Vagina (tissue), 2 donors: ENCODE results near the gene VILL. TPM values are rescaled to one million over a fixed set of nuclear protein-coding genes. Genes with fewer than 3 reads are reported as not detected.

ENCODE experiments used
- DNase-seq, 2 donors: peaks; one replicate each; pipeline ENCODE4 v3.0.0-alpha.2; 2017; ENCODE audit errors: extremely low spot score in 2 of 2
- H3K27ac ChIP-seq: fragments of 200-600 bp; sonication (generic); one replicate; pipeline ENCODE4 v1.5.1; 2019
- H3K27me3 ChIP-seq: fragments of 200-600 bp; sonication (generic); one replicate; pipeline ENCODE4 v1.5.1; 2019
- H3K36me3 ChIP-seq, 2 donors: fragments of 200-600 bp; sonication (generic); one replicate each; pipeline ENCODE4 v1.5.1; 2017 to 2019
- H3K4me1 ChIP-seq: fragments of 200-600 bp; sonication (generic); one replicate; pipeline ENCODE4 v1.5.1; 2019
- H3K4me3 ChIP-seq, 2 donors: fragments of 200-600 bp; sonication (generic); 1 replicate in 1 of 2; 2 replicates in 1 of 2; pipeline ENCODE4 v1.5.1; 2016 to 2019
- H3K9me3 ChIP-seq: fragments of 200-600 bp; sonication (generic); one replicate; pipeline ENCODE4 v1.5.1; 2019
- POLR2A ChIP-seq, 2 donors: fragments of 450-650 bp; IDR thresholded peaks; one replicate each; pipeline ENCODE4 v1.6.1; 2017; ENCODE audit warnings: antibody characterized with exemption in 2 of 2, mild to moderate bottlenecking in 2 of 2, moderate library complexity in 2 of 2
- POLR2AphosphoS5 ChIP-seq, 2 donors: sonication (generic); formaldehyde crosslinking; IDR thresholded peaks; one replicate each; pipeline ENCODE4 v1.9.0; 2017; ENCODE audit warnings: antibody characterized with exemption in 2 of 2, mild to moderate bottlenecking in 2 of 2, low read depth in 1 of 2; ENCODE audit not compliant: insufficient read depth in 1 of 2
- intact Hi-C: fragments of 100-400 bp; cut with DNase I; formaldehyde crosslinking; loops from one replicate; pipeline ENCODE4 v1.15.1; 2023
- total RNA-seq: library from RNA; depleted of rRNA; stranded (reverse); fragments of >200 nt; gene quantifications from one replicate; pipeline ENCODE4 v1.2.3, GENCODE V29; 2016
- TF ChIP-seq, protein P1 (sequence below), 3 experiments: fragments of 450-650 bp in 2 of 3; fragments of 200-600 bp in 1 of 3; sonication (generic) in 1 of 3; IDR thresholded peaks; one replicate each; pipeline ENCODE4 v1.5.1; 2017 to 2019; ENCODE audit warnings: antibody characterized with exemption in 3 of 3, mild to moderate bottlenecking in 2 of 3, moderate library complexity in 2 of 3

VILL gene
- total RNA-seq, 1 donor from 2014 or later: 7.9 TPM

DNA sequence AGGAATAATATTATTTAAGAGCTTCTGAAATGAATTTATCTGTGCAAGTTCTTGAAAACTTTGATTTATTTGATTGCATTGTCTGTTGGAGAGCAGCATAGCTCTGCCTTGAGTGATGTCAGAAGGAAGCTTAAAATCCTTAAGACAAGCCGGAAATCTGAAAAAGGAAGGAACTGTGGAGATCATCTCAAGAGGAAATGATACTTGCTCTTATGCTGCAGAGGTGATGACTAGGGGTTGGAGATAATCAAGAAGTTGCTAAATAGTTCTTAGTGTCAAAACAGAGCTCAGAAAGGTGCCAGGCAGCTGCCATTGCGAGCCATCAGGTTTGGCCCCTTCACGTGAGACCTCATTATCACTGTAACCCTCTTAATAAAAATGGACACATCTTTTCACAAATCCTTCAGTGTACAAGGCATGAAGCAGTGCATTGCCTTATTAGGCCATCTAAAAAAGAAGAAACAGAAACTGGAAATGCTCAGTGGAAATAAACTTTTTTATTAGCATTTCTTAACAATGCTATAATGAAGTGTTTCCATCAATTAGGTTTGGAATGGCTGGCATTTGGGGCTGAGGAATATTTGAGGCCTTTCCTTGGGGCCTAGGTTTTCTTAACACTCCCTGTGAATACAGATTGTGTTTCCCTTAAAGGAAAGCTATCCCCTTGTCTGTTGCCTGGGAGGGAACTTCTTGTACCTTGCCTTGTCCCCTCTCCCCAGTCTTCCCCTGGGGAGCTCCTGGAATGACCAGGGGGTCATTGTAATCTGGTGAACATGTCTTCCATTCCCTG lies 34.5 kb upstream of the VILL start:
- Histone ChIP-seq H3K9me3 (no peaks in the 10 kb centered on the region), H3K4me1 (peaks cover 6% of the 10 kb centered on the region), H3K27ac (peak overlapping the region; percentile 51), H3K36me3 (no peaks in the 10 kb centered on the region), H3K4me3 (no peak overlapping the region), H3K27me3 (no peaks in the 10 kb centered on the region)
- TF ChIP-seq POLR2A (IDR thresholded peaks at IDR 0.05): no peak
- no peak for TF ChIP-seq POLR2AphosphoS5 (IDR thresholded peaks at IDR 0.05; ENCODE audit: insufficient read depth in 1 of 2, low read depth in 1 of 2)
- TF ChIP-seq, protein P1, sequence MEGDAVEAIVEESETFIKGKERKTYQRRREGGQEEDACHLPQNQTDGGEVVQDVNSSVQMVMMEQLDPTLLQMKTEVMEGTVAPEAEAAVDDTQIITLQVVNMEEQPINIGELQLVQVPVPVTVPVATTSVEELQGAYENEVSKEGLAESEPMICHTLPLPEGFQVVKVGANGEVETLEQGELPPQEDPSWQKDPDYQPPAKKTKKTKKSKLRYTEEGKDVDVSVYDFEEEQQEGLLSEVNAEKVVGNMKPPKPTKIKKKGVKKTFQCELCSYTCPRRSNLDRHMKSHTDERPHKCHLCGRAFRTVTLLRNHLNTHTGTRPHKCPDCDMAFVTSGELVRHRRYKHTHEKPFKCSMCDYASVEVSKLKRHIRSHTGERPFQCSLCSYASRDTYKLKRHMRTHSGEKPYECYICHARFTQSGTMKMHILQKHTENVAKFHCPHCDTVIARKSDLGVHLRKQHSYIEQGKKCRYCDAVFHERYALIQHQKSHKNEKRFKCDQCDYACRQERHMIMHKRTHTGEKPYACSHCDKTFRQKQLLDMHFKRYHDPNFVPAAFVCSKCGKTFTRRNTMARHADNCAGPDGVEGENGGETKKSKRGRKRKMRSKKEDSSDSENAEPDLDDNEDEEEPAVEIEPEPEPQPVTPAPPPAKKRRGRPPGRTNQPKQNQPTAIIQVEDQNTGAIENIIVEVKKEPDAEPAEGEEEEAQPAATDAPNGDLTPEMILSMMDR (IDR thresholded peaks at IDR 0.05): no peak
- intact Hi-C loops: no loop called here
- no peak for DNase-seq

DNA sequence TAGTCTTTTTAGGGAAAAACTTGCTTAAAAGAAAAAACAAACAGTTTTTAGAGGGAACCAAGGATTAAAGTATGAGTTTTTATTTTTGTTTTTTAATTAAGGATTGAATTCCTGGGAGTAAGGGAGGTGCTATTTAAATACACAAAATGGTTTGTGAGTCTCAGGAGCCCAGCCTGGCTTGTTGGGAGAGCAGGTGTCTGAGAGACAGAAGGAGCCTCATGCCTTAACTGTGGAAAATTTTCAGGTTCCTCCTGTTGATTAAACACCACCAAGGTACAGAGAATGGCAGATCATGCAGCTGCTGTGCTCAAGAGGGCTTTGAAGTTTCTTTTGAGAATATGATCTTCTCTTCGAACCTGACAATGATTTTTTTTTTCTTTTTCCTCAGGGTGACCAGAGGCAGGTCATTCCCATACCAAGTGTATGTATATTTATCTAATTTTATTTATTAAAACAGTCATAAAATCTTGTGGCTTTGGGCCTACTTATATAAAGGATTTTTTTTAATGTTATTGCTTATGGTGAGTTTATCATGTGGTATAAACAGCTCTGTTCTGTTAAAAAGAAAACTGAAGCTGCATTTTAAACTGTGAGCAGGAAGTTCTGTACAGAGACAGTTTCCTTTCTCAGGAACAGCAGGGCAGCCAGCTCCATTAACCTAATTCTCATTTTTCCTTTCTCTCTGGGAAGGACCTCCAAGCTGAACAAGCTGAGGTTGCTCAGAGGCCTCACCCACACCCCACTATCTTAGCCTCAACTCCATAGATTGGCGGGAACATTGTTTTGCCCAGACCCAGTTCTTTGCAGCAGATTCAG lies 33.7 kb upstream of the VILL start:
- DNase-seq: no peak
- TF ChIP-seq, protein P1 (IDR thresholded peaks at IDR 0.05): no peak
- TF ChIP-seq POLR2AphosphoS5 (IDR thresholded peaks at IDR 0.05; ENCODE audit: insufficient read depth in 1 of 2, low read depth in 1 of 2): peak in 1 of 2 donors; percentile 35
- Histone ChIP-seq H3K27ac (peak overlapping the region; percentile 51), H3K4me3 (no peak overlapping the region), H3K36me3 (no peaks in the 10 kb centered on the region), H3K4me1 (peaks cover 14% of the 10 kb centered on the region), H3K27me3 (no peaks in the 10 kb centered on the region), H3K9me3 (no peaks in the 10 kb centered on the region)
- intact Hi-C loops: no loop called here

DNA sequence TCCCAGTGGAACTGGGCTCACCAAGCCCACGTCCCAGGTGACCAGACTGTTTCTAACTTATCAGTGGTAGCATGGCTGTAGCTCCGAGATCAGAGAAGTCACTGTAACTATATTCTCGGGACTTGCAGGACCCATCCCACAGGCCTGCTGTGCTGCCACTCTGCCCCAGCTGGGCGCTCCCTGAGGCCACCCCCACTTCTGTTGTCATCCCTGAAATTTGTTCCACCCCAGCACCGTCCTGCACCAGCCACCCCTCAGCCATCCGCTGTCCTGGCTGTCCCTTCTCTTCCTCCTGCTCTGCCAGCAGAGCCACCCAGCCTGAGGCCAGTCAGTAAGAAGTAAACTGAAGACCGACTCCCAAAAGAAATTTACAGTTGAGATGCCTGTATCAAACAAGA lies 33.0 kb upstream of the VILL start:
- no peak for DNase-seq
- Histone ChIP-seq H3K4me1 (peaks cover 20% of the 10 kb centered on the region), H3K4me3 (no peak overlapping the region), H3K9me3 (no peaks in the 10 kb centered on the region), H3K36me3 (no peaks in the 10 kb centered on the region), H3K27ac (peak overlapping the region; percentile 51), H3K27me3 (no peaks in the 10 kb centered on the region)
- intact Hi-C loops: no loop called here
- TF ChIP-seq, protein P1 (IDR thresholded peaks at IDR 0.05): no peak
- TF ChIP-seq POLR2A (IDR thresholded peaks at IDR 0.05): no peak
- TF ChIP-seq POLR2AphosphoS5 (IDR thresholded peaks at IDR 0.05; ENCODE audit: insufficient read depth in 1 of 2, low read depth in 1 of 2): no peak

DNA sequence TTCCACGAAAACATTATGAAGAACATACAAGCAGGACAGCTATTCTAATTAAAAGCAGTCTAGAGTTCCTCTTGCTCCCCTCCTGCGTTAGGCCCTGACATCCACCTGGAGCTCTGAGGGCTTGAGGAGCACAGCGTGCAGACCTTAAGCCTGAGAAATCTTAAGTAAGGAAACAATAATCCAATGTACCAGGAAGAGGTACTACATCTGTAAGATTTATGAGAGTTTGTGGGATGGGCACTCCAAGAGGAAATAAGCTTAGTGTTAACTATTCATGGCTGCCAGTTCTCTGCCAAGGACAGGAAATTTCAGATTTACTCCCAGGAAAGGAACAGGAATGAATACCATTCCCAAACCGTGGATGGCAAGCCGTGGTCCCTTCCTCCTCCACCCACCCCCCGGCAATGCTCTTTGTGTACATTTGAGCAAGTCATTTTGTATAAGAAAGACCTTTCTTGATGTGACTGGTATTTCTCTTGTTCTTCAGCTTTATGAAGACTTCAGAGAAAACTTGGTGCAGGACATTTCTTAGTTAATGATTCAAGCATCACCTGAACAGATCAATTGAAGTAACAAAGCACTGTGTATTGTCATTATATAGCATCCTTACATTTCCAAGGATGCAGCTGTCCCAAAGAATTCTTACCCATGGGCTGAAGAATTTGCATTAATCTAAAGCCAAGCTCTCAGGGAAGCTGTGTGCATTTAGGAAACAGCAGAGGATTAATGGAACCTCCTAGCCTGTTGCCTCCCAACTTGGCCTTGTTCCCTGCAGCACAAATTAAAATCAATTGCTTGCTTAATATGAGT lies 28.8 kb upstream of the VILL start:
- H3K27ac ChIP-seq: peak overlapping the region; percentile 10

More for the DNA sequence above, 28.8 kb upstream of the VILL start:
- Histone ChIP-seq H3K36me3 (no peaks in the 10 kb centered on the region), H3K9me3 (no peaks in the 10 kb centered on the region), H3K4me3 (no peak overlapping the region), H3K4me1 (peaks cover 27% of the 10 kb centered on the region), H3K27me3 (no peaks in the 10 kb centered on the region)
- intact Hi-C loops: no loop called here
- no peak for DNase-seq
- TF ChIP-seq POLR2AphosphoS5 (IDR thresholded peaks at IDR 0.05; ENCODE audit: insufficient read depth in 1 of 2, low read depth in 1 of 2) (no peak), POLR2A (IDR thresholded peaks at IDR 0.05) (no peak)
- TF ChIP-seq, protein P1 (IDR thresholded peaks at IDR 0.05): no peak
